NCI-H69 (cell line): ENCODE data around the gene BLOC1S2.
A peak's percentile ranks its signal among the peaks of the same experiment; 100 is the strongest.
"Not testable (repeated sequence)": the region's sequence is repeated elsewhere in the genome, so short reads cannot be mapped to it uniquely, and the experiment has no call there.

Experiments used
- DNase-seq: peaks from one replicate; lab custom pipeline; 2025; lab: John Stamatoyannopoulos, UW

BLOC1S2 gene

GRCh38 chr10:100291356-100291755 lies 4.9 kb upstream of the BLOC1S2 start:
- no peak for DNase-seq

- no peak for DNase-seq
These were observed 3.2 kb upstream of the BLOC1S2 start for GRCh38 chr10:100289641-100290040.

GRCh38 chr10:100288196-100288595 lies 1.7 kb upstream of the BLOC1S2 start:
- no peak for DNase-seq

GRCh38 chr10:100287756-100288155 lies 1.3 kb upstream of the BLOC1S2 start:
- no peak for DNase-seq

- DNase-seq, result not testable (repeated sequence)
These were observed 1.2 kb downstream of the BLOC1S2 start for GRCh38 chr10:100285326-100285725.

GRCh38 chr10:100282907-100283306 lies 3.6 kb downstream of the BLOC1S2 start:
- DNase-seq, result no peak

GRCh38 chr10:100276971-100277370 lies 9.5 kb downstream of the BLOC1S2 start:
- not testable (repeated sequence) for DNase-seq

GRCh38 chr10:100267239-100268104 lies 19.0 kb downstream of the BLOC1S2 start, which contains the start of gene CWF19L1:
CWF19L1 (minus strand) TSS chr10:100267638; CDS start chr10:100267593, 45 bp downstream.
- peak; percentile 86 for DNase-seq

GRCh38 chr10:100265821-100266485 lies 20.5 kb downstream of the BLOC1S2 start:
- no peak for DNase-seq

GRCh38 chr10:100254191-100254590 lies 32.3 kb downstream of the BLOC1S2 start:
- DNase-seq, result no peak

GRCh38 chr10:100253041-100253440 lies 33.4 kb downstream of the BLOC1S2 start:
- DNase-seq, result no peak

GRCh38 chr10:100248820-100249219 lies 37.7 kb downstream of the BLOC1S2 start:
- DNase-seq, result no peak

GRCh38 chr10:100245484-100246220 lies 40.8 kb downstream of the BLOC1S2 start:
- DNase-seq, result no peak

GRCh38 chr10:100239851-100240250 lies 46.6 kb downstream of the BLOC1S2 start:
- DNase-seq, result no peak

GRCh38 chr10:100238429-100238828 lies 48.1 kb downstream of the BLOC1S2 start:
- no peak for DNase-seq

- no peak for DNase-seq
These were observed 54.4 kb downstream of the BLOC1S2 start for GRCh38 chr10:100232101-100232500.

- DNase-seq, result no peak
These were observed 56.6 kb downstream of the BLOC1S2 start for GRCh38 chr10:100229819-100230422.

- DNase-seq, result no peak
These were observed 62.6 kb downstream of the BLOC1S2 start for GRCh38 chr10:100223879-100224278.
